OCI-LY7 (cell line): ENCODE measurements around the gene KRTAP4-3. TPM values are rescaled to one million over a fixed set of nuclear protein-coding genes. Genes with fewer than 3 reads are reported as not detected.

ENCODE experiments used
- BruUV-seq: library from RNA; stranded (reverse); fragments of 400-500 nt; replicated peaks from 2 replicates; lab custom pipeline; 2021; lab: Mats Ljungman, UMichigan
- CTCF ChIA-PET: fragments of 300-600 bp; sonication (Branson Sonifier 250); formaldehyde crosslinking; loops from one replicate; lab custom pipeline; 2022; ENCODE audit warnings: antibody characterized with exemption; ENCODE audit not compliant: unreplicated experiment; lab: Charles Lee
- POLR2A ChIA-PET: fragments of 300-600 bp; sonication (Branson Sonifier 250); formaldehyde crosslinking; loops from one replicate; lab custom pipeline; 2022; ENCODE audit warnings: antibody characterized with exemption; lab: Charles Lee
- DNase-seq: peaks from one replicate; pipeline ENCODE4 v3.0.0-alpha.2; 2015; ENCODE audit warnings: low spot score
- H2AFZ ChIP-seq: fragments of 200-600 bp; sonication (generic), shearing (Covaris generic); 2 replicates; pipeline ENCODE4 v1.6.1; 2014; ENCODE audit warnings: mild to moderate bottlenecking, antibody characterized with exemption, low read length, moderate library complexity
- H3K27ac ChIP-seq: fragments of 200-600 bp; sonication (generic); 2 replicates; pipeline ENCODE4 v1.5.1; 2014; ENCODE audit warnings: mixed run types, low read depth, mild to moderate bottlenecking, moderate library complexity, low read length, inconsistent platforms; ENCODE audit not compliant: poor library complexity, severe bottlenecking
- H3K36me3 ChIP-seq: fragments of 200-600 bp; sonication (generic); 2 replicates; pipeline ENCODE4 v1.6.1; 2014; ENCODE audit warnings: mild to moderate bottlenecking, antibody characterized with exemption, low read length, moderate library complexity, mixed read lengths; ENCODE audit not compliant: insufficient read depth
- H3K4me1 ChIP-seq: fragments of 200-600 bp; sonication (generic); 2 replicates; pipeline ENCODE4 v1.5.1; 2014; ENCODE audit warnings: mild to moderate bottlenecking, low read length; ENCODE audit not compliant: insufficient read depth, poor library complexity, severe bottlenecking
- H3K4me2 ChIP-seq: fragments of 200-600 bp; sonication (generic); 2 replicates; pipeline ENCODE4 v1.6.1; 2014; ENCODE audit warnings: mild to moderate bottlenecking, low read length
- H3K4me3 ChIP-seq: fragments of 200-600 bp; sonication (generic); 2 replicates; pipeline ENCODE4 v1.5.1; 2014; ENCODE audit warnings: mild to moderate bottlenecking, low read depth, low read length; ENCODE audit not compliant: poor library complexity, severe bottlenecking
- H3K79me2 ChIP-seq: fragments of 200-600 bp; sonication (generic); 2 replicates; pipeline ENCODE4 v1.6.1; 2016; ENCODE audit warnings: low read depth, mild to moderate bottlenecking, low read length, moderate library complexity, mixed read lengths; ENCODE audit not compliant: insufficient read depth
- H3K9me2 ChIP-seq: fragments of 200-600 bp; sonication (generic); 2 replicates; pipeline ENCODE4 v1.6.1; 2016; ENCODE audit warnings: mild to moderate bottlenecking, low read length, mixed read lengths; ENCODE audit not compliant: insufficient read depth
- H3K9me3 ChIP-seq: fragments of 200-600 bp; sonication (generic); 2 replicates; pipeline ENCODE4 v1.6.1; 2014; ENCODE audit warnings: mild to moderate bottlenecking, mixed run types, low read length, mixed read lengths
- H4K20me1 ChIP-seq: fragments of 200-600 bp; sonication (generic); 2 replicates; pipeline ENCODE4 v1.6.1; 2014; ENCODE audit warnings: mild to moderate bottlenecking, antibody characterized with exemption, low read length, moderate library complexity, mixed read lengths; ENCODE audit not compliant: insufficient read depth
- CTCF ChIP-seq: fragments of 200-600 bp; sonication (generic); conservative IDR thresholded peaks from 2 replicates; pipeline ENCODE4 v1.5.1; 2014; ENCODE audit warnings: mild to moderate bottlenecking, antibody characterized with exemption, low read length, moderate library complexity, mixed read lengths
- EZH2phosphoT487 ChIP-seq: fragments of 200-600 bp; sonication (generic); IDR thresholded peaks from 2 replicates; pipeline ENCODE4 v1.6.1; 2018; ENCODE audit warnings: low read depth, borderline replicate concordance, mild to moderate bottlenecking, mixed run types, antibody characterized with exemption, low read length, moderate library complexity, mixed read lengths
- intact Hi-C: fragments of 100-400 bp; cut with micrococcal nuclease; formaldehyde crosslinking; loops from one replicate; pipeline ENCODE4 v1.10.0; 2022; ENCODE audit not compliant: unreplicated experiment
- total RNA-seq, 2 experiments: library from RNA; depleted of rRNA in 1 of 2; stranded (reverse); fragments of >200 nt in 1 of 2; shearing (Covaris generic) in 1 of 2; gene quantifications; 2 replicates each; pipeline ENCODE4 v1.2.3, GENCODE V29; 2014 to 2022

KRTAP4-3 gene
- total RNA-seq, 2 experiments from 2014 or later = not detected

GRCh38 chr17:41211845-41212466 lies 43.9 kb upstream of the KRTAP4-3 start:
- POLR2A ChIA-PET = no interaction called here
- no peaks in the 10 kb centered on the region for H3K79me2 ChIP-seq
- no peaks in the 10 kb centered on the region for H4K20me1 ChIP-seq
- no TSS peak for BruUV-seq
- H3K4me3 ChIP-seq = no peak overlapping the region
- no peaks in the 10 kb centered on the region for H3K9me3 ChIP-seq
- DNase-seq = no peak
- no peaks in the 10 kb centered on the region for H3K36me3 ChIP-seq
- H3K4me2 ChIP-seq = no peak overlapping the region
- TF ChIP-seq CTCF (no peak), EZH2phosphoT487 (no peak)
- no peak overlapping the region for H2AFZ ChIP-seq
- CTCF ChIA-PET = no interaction called here
- no peak overlapping the region for H3K27ac ChIP-seq
- intact Hi-C loops = no loop called here
- no peaks in the 10 kb centered on the region for H3K4me1 ChIP-seq
- no peaks in the 10 kb centered on the region for H3K9me2 ChIP-seq

- Histone ChIP-seq H3K4me3 (no peak overlapping the region), H4K20me1 (no peaks in the 10 kb centered on the region), H3K79me2 (no peaks in the 10 kb centered on the region), H3K9me2 (no peaks in the 10 kb centered on the region), H3K9me3 (no peaks in the 10 kb centered on the region), H3K27ac (no peak overlapping the region), H3K4me1 (no peaks in the 10 kb centered on the region), H3K4me2 (no peak overlapping the region), H3K36me3 (no peaks in the 10 kb centered on the region), H2AFZ (no peak overlapping the region)
- no peak for DNase-seq
- ChIA-PET POLR2A (no interaction called here), CTCF (no interaction called here)
- BruUV-seq = no TSS peak
- TF ChIP-seq CTCF = no peak
- TF ChIP-seq EZH2phosphoT487 = no peak
- intact Hi-C loops = no loop called here
Observed at GRCh38 chr17:41199421-41200078, 31.5 kb upstream of the KRTAP4-3 start.

GRCh38 chr17:41196068-41196467 lies 28.0 kb upstream of the KRTAP4-3 start:
- Histone ChIP-seq H3K79me2 (no peaks in the 10 kb centered on the region), H3K36me3 (no peaks in the 10 kb centered on the region), H3K9me2 (no peaks in the 10 kb centered on the region), H3K4me2 (no peak overlapping the region), H3K4me1 (no peaks in the 10 kb centered on the region), H2AFZ (no peak overlapping the region), H4K20me1 (no peaks in the 10 kb centered on the region), H3K9me3 (no peaks in the 10 kb centered on the region), H3K4me3 (no peak overlapping the region), H3K27ac (no peak overlapping the region)
- no peak for DNase-seq
- BruUV-seq = no TSS peak
- ChIA-PET POLR2A (no interaction called here), CTCF (no interaction called here)
- no peak for TF ChIP-seq CTCF
- no peak for TF ChIP-seq EZH2phosphoT487
- intact Hi-C loops = no loop called here
